ENCODE data around the gene TMEM127.
"Not testable (repeated sequence)": the region's sequence is repeated elsewhere in the genome, so short reads cannot be mapped to it uniquely, and the experiment has no call there.

TMEM127 gene

DNA sequence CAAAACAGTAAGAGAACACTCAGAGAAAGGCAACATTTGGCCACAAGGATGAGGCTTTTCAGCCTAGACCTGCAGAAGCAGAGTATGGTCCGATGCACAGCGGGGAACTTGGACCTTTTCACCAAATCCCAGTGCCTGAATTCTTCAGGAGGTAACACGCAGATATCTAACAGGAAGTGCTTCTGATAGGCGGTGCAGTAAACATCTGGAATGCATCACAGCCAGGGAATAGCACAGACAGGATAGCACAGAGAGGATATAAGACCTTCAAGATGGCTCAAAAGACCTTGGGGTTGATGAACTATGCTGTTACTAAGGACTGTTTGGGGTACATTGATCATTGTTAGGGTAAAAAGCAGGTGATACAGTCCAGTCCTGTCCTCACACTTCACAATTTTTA lies 1.7 kb downstream of the TMEM127 start:
- no peak for DNase-seq (ENCODE audit: low read depth in 2 of 2)

DNA sequence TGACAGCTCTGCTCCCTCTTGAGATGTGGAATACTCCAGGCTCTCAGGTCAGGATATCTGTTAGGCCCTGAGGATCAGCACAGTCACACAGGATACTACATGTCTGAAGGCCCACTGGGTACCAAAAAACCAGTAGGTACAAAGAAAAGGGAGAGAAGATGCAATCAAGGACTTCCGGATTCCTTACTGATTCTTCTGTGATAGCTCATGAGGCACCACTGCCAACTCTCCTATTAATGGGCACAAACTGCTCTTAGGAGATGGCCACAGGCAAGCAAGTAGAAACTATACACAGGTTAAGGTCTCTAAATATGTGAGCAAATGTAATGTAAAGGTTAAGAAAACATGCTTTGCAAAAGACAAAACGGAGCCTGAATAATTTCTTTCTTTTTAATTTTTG lies 3.5 kb downstream of the TMEM127 start:
- no peak for DNase-seq (ENCODE audit: low read depth in 2 of 2)

- DNase-seq (ENCODE audit: low read depth in 2 of 2) = no peak
Observed at GRCh38 chr2:96261328-96262003, 4.3 kb downstream of the TMEM127 start.

DNA sequence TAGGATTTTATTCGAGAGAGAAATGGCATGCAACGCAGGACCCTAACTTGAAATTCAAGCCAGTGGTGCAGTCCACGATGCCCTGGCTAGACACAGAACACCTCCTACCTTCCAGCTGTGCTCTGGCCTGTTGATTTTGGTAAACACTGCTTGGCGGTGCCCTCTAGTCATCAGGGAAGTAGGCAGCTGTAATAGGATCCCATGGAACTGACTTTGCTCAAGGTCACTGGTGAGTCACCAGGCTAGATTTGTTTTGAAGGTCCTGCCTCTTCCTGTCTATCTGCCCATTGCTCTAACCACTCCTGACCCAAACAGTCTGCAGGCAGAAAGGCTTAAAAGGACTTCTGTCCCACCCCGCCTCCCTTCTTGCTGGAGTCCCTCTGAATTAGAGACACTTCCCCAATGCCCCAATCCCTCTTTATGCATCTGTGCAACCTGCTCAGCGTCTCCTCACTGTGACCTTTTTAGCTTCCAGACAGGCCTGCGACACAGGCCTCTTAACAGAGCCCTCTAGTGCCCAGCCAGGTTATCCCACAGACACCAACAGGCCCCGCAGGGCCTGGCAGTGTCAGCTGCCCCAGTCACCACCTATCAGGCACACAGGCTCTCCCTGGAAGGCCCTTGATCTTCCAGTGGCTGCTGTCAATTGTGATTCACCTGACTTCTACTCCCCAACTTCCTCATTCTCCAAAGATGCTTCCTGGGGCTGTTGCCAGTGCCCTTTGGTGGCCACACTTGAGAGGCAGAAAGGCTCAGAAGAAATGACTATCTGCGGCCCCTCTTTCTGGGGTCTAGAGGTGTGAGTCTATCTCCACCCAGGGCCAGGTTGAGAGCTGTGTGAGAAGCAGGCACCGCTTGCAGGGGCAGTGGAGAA lies 5.2 kb downstream of the TMEM127 start:
- no peak for DNase-seq (ENCODE audit: low read depth in 2 of 2)

DNA sequence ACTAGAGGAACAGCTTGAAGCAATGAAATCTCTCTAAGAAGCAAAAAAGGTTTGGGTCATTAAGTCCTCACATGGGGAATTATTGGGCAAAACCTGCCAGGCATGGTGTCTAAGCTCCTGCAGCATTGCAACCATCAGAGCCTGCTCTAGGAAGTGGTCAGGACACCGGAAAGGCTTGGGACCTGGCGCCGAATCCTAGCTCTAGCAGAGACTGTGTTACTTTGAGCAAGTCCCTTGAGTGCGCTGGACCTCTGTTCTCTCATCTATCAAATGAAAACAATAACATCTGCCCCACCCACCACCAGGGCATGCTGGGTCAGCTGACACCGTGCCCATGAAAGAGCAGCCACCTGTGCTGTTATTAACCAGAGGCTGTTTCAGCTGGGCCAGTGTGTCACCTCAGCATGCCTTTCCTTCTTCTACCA lies 6.3 kb downstream of the TMEM127 start:
- DNase-seq (ENCODE audit: low read depth in 2 of 2) = no peak

DNA sequence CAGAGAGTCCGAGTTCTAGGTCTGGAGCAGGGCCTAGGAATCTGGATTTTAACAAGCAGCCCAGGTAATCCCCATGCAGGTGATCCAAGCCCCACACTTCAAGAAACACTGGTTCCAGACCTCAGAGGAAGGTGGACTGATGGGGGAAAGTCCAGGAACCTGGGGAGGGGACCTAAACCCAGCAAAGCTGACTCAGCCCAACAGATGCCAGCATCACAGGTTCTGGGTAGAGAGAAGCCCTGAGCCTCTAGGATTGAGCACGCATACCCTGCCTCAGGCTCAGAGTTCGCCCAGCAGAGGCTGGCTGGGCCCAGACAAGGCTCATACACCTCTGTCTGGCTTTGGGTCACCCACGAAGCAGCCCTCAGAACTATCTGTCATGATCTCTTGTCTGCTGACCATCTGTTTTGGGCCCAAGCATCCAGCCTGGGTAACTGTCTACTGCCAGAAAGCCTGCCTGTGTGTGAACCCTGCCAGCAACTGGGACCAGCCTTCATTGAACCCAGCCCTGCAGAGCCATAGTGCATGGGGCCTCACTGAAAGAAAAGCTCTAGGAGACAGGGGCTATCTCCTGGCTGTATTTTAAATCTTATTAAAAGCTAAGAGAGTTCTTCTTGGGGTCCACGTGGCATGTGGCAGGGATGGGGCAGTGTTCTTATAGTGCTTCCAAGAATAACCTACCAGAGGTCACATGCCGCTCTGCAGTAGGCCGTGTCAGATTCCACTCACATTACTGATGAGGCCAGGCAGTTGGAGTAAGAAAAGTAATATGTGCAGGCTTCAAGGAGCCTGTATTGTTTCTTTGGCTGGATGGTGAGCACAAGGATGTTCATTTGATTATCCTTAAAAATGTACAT lies 7.4 kb downstream of the TMEM127 start:
- no peak for DNase-seq (ENCODE audit: low read depth in 2 of 2)

DNA sequence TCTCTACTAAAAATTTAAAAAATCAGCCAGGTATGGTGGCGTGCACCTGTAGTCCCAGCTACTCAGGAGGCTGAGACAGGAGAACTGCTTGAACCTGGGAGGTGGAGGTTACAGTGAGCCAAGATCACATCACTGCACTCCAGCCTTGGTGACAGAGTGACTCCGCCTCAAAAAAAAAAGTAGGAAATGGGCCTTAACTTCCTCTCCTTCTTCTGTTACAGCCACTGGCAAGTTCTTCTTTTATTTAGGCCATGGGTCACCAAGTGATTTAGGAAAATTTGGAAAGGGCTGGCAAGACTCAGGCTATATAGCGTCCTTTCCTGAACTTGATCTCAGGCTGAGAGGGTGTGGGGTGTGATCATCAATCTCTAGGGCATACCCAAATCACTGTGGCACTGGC lies 8.1 kb downstream of the TMEM127 start:
- not testable (repeated sequence) for DNase-seq (ENCODE audit: low read depth in 2 of 2)

DNA sequence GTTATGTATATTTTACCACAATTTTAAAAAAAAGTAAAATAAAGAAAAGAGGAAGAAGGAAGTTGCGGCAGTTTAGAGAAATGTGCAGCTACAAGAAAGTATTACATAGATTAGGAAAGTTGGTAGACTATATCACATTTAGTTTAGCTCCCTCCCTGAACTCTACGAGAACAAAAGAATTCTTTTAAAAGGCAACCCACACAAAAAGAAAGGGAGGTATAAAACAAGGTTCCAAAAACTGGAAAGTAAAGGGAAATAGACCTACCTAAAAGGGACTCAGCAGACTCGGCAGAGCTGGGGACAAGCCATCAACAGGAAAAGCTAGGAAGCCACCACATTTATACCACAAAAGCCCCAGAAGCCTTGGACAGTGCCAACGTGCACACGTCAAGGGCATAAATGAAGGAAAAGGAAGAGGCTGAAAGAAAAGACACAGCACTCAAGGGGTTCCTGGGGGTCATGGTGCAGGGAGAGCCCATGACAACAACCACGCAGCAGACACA lies 9.1 kb downstream of the TMEM127 start:
- DNase-seq (ENCODE audit: low read depth in 2 of 2) = no peak

DNA sequence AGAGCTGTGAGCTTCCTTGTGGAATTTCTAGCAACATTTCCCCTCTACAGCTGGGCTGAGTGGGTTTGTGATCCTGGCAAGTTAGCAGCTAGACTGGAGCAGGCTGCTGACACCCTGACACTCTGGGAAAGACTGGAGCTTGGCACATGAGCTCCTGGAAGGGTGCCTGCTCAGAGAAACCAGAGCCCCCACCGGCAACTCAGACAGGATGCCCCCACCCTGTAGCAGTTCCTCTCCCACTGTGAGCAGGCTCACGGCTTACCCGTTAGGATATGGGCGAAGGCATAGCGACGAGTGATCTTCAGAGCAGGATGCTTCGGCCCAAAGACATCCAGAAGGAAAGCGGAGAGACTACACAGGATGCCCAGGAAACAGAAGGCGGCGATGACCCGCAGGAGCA lies 11.2 kb downstream of the TMEM127 start:
- no peak for DNase-seq (ENCODE audit: low read depth in 2 of 2)

GRCh38 chr2:96253006-96253405 lies 12.8 kb downstream of the TMEM127 start:
- DNase-seq (ENCODE audit: low read depth in 2 of 2) = no peak

DNA sequence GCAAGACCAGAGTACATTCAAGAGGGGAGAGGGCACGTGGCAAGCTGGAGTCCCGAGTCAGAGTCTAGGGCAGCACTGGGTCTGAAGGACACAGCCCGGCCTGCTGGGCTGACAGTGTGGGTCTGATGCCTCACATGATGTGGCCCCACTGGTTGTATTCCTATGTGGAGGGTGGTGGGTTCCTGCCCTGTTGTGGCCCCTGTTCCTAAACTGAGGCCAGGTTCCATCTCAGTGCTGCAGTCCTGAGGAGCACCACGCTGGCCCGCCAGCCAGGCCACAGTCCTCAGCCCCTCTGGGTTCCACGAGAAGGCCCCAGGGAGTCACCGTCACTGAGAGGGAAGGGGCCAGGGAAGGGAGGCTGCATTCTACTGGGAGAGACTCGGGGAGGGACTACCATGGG lies 13.3 kb downstream of the TMEM127 start:
- DNase-seq (ENCODE audit: low read depth in 2 of 2) = no peak

- DNase-seq (ENCODE audit: low read depth in 2 of 2) = no peak
Observed at GRCh38 chr2:96251721-96252292, 14.0 kb downstream of the TMEM127 start.

DNA sequence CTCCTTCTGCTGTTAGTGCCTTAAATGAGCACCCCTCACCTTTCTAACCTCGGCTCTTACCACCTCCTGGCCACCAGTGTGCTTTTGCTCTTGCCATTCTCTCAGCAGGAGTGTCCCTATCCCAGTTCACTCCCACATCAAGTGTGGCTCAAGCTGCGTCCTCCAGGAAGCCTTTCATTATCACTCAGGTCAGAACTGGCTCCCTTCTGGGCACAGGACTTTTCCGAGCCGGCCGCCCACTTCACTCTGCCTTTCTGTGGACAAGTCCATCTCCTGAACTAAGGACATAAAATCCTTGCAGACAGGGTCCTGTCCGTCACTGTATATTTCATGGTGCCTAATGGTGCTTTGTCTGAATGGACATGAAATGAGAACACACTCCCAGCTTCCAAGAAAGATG lies 15.6 kb downstream of the TMEM127 start:
- DNase-seq (ENCODE audit: low read depth in 2 of 2) = no peak

DNA sequence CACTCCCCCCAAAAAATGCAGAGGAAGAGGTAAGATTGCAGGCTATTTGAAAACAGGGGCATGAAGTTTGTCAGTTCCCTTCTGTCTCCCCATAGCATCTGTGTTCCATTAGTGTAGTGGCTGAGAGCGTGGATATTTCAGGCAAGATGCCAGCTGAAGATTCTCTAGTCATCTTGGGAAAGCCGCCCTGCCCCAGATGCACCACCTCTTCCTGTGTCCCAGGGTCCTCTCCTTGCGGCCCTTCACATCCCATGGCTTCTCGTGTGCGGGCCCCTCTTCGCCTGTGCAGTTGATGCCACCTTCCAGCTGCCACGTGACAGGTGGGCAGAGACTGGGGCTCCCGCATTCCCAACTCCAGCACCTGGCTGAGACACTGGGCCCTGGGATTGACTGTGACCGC lies 16.1 kb downstream of the TMEM127 start:
- no peak for DNase-seq (ENCODE audit: low read depth in 2 of 2)

DNA sequence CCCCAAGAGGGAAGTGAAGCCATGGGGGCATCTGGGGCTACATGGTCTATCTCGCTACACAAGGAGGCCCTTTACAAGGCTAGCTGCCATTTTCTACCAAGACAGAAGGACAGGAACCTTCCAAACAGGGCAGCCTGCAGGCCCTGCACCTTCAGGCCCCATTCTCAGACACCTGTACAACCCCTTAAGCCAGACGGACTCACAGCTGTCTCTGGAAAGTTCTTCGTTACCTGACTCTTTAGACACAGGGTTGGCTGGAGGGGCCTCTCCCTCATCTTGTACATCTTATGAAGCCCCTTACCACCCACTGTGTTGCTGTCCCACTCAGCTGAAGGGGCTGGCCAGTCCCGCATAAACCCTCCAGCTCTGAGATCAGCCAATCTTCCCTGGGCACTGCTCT lies 17.2 kb downstream of the TMEM127 start:
- no peak for DNase-seq (ENCODE audit: low read depth in 2 of 2)

DNA sequence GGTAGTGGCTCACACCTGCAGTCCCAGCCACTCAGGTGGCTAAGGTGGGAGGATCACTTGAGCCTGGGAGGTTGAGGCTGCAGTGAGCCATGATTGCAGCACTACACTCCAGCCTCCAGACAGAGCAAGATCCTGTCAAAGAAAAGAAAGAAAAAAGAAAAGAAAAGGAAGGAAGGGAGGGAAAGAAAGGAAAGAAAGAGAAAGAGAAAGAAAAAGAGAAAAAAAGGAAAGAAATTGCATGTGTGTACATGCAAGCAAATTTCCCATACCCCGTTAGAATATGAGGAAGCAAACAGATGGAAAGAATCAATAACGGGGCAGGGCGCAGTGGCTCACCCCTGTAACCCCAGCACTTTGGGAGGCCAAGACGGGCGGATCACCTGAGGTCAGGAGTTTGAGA lies 17.9 kb downstream of the TMEM127 start:
- no peak for DNase-seq (ENCODE audit: low read depth in 2 of 2)

- no peak for DNase-seq (ENCODE audit: low read depth in 2 of 2)
Observed at GRCh38 chr2:96247009-96247408, 18.8 kb downstream of the TMEM127 start.

DNA sequence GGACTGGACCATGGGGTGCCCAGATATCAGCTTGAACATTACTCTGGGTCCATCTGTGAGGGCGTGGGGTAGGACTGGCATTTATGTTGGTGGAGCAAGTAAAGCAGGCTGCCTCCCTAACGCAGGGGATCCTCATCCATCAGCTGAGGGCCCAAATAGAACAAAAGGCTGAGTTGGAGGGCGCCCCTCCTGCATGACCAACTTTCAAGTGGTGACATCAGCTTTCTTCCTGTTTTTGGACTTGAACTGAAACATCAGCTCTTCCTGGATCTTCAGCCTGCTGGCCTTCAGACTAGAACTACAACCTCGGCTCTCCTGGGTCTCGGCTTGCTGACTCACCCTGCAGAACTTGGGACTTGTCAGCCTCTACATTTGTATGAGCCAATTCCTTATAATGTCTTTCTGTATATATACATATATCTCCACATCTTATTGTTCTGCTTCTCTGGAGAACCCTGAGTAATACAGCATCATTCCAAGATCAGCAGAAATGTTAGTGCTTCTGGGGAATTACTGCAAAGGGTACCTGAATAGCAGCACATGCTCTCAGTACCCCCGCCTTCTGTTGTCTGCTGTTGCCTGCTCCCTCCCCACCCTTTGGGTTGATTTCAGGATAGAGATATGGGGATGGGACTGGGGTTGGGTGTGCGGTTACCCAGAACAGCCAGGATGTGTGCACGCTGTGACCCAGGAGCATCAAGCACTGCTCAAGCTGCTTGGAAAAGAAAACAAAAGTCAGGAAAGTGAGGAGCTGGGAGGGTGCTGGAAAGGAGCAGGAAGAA lies 20.0 kb downstream of the TMEM127 start:
- no peak for DNase-seq (ENCODE audit: low read depth in 2 of 2)

DNA sequence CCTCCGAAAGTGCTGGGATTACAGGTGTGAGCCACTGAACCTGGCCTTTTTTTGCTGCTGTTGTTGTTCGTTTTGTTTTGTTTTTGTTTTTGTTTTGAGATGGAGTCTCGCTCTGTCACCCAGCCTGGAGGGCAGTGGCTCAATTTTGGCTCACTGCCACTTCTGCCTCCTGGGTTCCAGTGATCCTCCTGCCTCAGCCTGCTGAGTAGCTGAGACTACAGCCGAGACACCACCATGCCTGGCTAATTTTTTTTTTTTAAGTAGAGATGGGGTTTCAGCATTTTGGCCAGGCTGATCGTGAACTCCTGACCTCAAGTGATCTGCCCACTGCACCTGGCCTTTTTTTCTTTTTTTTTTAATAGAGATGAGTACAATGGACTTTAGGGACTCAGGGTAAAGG lies 22.0 kb downstream of the TMEM127 start:
- DNase-seq (ENCODE audit: low read depth in 2 of 2) = no peak

GRCh38 chr2:96241900-96242611 lies 23.7 kb downstream of the TMEM127 start:
- peak in 1 of 2 donors; percentile 31 for DNase-seq (ENCODE audit: low read depth in 2 of 2)

Measured in activated CD4-positive, alpha-beta T cell treated with anti-CD3 and anti-CD28 coated beads for 24 hours (primary cell).